ENCODE data around the gene STAG3. TPM values are rescaled to one million over a fixed set of nuclear protein-coding genes. Genes with fewer than 3 reads are reported as not detected.

The STAG3 gene
- total and polyA plus RNA-seq, 2 experiments from 2014 or later = 1.0 to 4.8 TPM

DNA sequence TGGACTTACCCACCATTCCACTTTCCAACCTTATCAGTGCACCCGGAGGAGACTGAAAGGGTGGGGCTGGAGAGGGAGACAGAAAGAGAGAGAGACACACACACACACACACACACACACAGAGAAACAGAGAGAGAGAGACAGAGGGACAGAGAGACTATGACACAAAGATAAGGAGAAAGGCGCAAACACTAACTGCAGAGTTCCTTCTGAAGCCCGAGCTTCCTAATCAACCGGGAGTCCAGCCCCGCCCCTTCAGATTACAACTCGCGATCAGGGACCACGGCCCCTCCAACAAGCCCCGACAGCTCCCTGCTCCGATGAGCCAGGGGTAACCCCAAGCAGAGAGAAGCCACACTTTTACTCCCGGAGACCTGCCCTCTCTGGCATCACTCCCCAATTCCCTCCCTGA is 9.8 kb upstream of the STAG3 start:
- H3K4me3 ChIP-seq = no peak overlapping the region
- no peaks in the 10 kb centered on the region for H3K9me3 ChIP-seq (ENCODE audit: low read depth)
- no peaks in the 10 kb centered on the region for H3K36me3 ChIP-seq (replicated peaks; ENCODE audit: insufficient read depth, low read depth)
- TF ChIP-seq, protein P1, sequence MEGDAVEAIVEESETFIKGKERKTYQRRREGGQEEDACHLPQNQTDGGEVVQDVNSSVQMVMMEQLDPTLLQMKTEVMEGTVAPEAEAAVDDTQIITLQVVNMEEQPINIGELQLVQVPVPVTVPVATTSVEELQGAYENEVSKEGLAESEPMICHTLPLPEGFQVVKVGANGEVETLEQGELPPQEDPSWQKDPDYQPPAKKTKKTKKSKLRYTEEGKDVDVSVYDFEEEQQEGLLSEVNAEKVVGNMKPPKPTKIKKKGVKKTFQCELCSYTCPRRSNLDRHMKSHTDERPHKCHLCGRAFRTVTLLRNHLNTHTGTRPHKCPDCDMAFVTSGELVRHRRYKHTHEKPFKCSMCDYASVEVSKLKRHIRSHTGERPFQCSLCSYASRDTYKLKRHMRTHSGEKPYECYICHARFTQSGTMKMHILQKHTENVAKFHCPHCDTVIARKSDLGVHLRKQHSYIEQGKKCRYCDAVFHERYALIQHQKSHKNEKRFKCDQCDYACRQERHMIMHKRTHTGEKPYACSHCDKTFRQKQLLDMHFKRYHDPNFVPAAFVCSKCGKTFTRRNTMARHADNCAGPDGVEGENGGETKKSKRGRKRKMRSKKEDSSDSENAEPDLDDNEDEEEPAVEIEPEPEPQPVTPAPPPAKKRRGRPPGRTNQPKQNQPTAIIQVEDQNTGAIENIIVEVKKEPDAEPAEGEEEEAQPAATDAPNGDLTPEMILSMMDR (IDR thresholded peaks at IDR 0.05; ENCODE audit: poor library complexity) = no peak
- TF ChIP-seq EZH2phosphoT487 (IDR thresholded peaks at IDR 0.05; ENCODE audit: low read depth, severe bottlenecking, unreplicated experiment) (no peak), EZH2 (IDR thresholded peaks at IDR 0.05; ENCODE audit: borderline replicate concordance) (no peak)
- H3K27ac ChIP-seq = peak overlapping the region; percentile 53
- WGBS (ENCODE audit: low lambda C conversion rate, missing lambda C conversion rate) = 4% methylated on average over 11 of the region's 11 CpGs
- no peaks in the 10 kb centered on the region for H4K20me1 ChIP-seq (ENCODE audit: insufficient read depth, poor library complexity, severe bottlenecking)
- peak overlapping the region; percentile 24 for H2AFZ ChIP-seq
- H3K4me2 ChIP-seq = peak overlapping the region; percentile 73
- no peaks in the 10 kb centered on the region for H3K9me2 ChIP-seq (replicated peaks; ENCODE audit: insufficient read depth)
- H3K4me1 ChIP-seq (ENCODE audit: insufficient read depth) = peaks cover 20% of the 10 kb centered on the region
- DNase-seq (ENCODE audit: low spot score) = peak; percentile 37
- no peaks in the 10 kb centered on the region for H3K79me2 ChIP-seq
- H3K27me3 ChIP-seq = peaks cover 18% of the 10 kb centered on the region

DNA sequence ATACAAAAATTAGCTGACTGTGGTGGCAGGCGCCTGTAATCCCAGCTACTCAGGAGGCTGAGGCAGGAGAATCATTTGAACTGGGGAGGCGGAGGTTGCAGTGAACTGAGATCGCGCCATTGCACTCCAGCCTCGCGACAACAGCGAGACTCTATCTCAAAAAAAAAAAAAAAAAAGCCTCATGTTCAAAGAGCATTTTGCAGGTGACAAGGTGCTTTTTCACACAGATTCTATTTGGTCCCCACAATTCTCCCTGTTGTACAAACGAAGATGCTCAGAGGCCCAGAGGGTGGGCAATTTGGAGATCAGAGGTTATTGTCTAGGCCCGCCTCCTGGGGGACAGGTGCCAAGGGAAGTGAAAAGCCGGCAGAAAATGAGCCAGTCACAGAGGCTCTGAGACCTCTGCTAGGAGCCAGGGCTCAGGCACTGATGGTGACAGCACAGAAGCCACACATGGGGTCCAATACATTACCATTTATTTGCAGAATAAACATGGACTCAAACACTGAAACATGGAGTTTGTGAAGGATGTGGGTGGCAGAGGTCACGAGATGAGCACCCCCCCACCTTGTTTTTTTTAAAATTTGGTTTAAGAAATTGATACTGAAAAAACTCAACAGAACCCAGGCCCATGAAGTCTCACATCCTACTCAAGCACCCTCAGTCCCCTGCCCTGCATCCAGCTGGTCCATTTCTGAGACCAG is 8.4 kb upstream of the STAG3 start:
- peaks cover 18% of the 10 kb centered on the region for H3K27me3 ChIP-seq
- H4K20me1 ChIP-seq (ENCODE audit: insufficient read depth, poor library complexity, severe bottlenecking) = no peaks in the 10 kb centered on the region
- WGBS (ENCODE audit: low lambda C conversion rate, missing lambda C conversion rate) = 88% methylated on average over 11 of the region's 11 CpGs
- H3K4me1 ChIP-seq (ENCODE audit: insufficient read depth) = peaks cover 20% of the 10 kb centered on the region
- no peaks in the 10 kb centered on the region for H3K9me2 ChIP-seq (replicated peaks; ENCODE audit: insufficient read depth)
- no peak for TF ChIP-seq EZH2phosphoT487 (IDR thresholded peaks at IDR 0.05; ENCODE audit: low read depth, severe bottlenecking, unreplicated experiment)
- TF ChIP-seq, protein P1 (IDR thresholded peaks at IDR 0.05; ENCODE audit: poor library complexity) = no peak
- no peak for TF ChIP-seq EZH2 (IDR thresholded peaks at IDR 0.05; ENCODE audit: borderline replicate concordance)
- peak overlapping the region; percentile 53 for H3K27ac ChIP-seq
- H3K79me2 ChIP-seq = no peaks in the 10 kb centered on the region
- no peak for DNase-seq (ENCODE audit: low spot score)
- H3K4me2 ChIP-seq = peak overlapping the region; percentile 73
- H3K4me3 ChIP-seq = no peak overlapping the region
- H2AFZ ChIP-seq = no peak overlapping the region
- no peaks in the 10 kb centered on the region for H3K9me3 ChIP-seq (ENCODE audit: low read depth)
- no peaks in the 10 kb centered on the region for H3K36me3 ChIP-seq (replicated peaks; ENCODE audit: insufficient read depth, low read depth)

DNA sequence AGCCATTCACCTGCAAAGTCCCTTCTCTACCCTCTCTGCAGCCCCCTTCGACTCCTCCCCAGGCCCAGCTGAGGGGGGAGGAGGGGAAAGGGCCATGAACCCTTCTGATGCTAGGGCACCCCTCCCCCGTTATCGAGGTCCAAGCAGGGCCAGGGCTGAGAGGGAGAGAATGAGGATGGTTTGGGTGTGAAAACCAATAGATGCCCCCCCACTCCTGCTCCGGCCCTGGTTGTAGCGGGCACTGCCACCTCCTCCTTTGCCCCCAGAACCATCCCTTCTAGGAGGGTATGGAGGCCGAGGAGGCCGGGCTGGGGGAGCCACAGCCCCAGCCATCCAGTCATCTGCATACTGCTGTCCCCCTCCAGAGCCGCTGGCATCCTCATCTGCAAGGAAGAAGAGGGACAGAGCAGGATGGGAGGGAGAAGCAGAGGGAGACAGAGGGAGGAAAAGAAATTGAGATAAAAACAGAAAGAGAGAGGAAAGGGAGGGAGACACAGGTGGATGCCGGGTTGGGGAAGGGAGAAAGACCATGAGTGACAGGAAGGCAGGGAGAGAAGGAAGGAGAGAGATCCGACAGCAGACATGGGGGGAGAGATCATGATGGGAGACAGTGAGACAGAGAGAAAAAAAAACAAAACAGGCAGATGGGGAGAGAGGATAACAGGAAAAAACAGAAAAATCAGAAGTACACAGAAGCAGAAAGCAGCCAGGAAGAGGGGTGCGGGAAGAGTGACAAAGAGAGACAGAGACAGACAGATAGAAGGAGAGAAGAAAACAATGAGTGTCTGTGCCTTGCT is 7.4 kb upstream of the STAG3 start:
- H3K79me2 ChIP-seq = no peaks in the 10 kb centered on the region
- peaks cover 18% of the 10 kb centered on the region for H3K27me3 ChIP-seq
- H4K20me1 ChIP-seq (ENCODE audit: insufficient read depth, poor library complexity, severe bottlenecking) = no peaks in the 10 kb centered on the region
- WGBS (ENCODE audit: low lambda C conversion rate, missing lambda C conversion rate) = 88% methylated on average over 11 of the region's 11 CpGs
- H3K36me3 ChIP-seq (replicated peaks; ENCODE audit: insufficient read depth, low read depth) = no peaks in the 10 kb centered on the region
- no peak for DNase-seq (ENCODE audit: low spot score)
- no peaks in the 10 kb centered on the region for H3K9me2 ChIP-seq (replicated peaks; ENCODE audit: insufficient read depth)
- no peaks in the 10 kb centered on the region for H3K9me3 ChIP-seq (ENCODE audit: low read depth)
- no peak overlapping the region for H2AFZ ChIP-seq
- no peak overlapping the region for H3K4me3 ChIP-seq
- peaks cover 20% of the 10 kb centered on the region for H3K4me1 ChIP-seq (ENCODE audit: insufficient read depth)
- H3K4me2 ChIP-seq = no peak overlapping the region
- no peak overlapping the region for H3K27ac ChIP-seq
- TF ChIP-seq, protein P1 (IDR thresholded peaks at IDR 0.05; ENCODE audit: poor library complexity) = no peak
- TF ChIP-seq EZH2phosphoT487 (IDR thresholded peaks at IDR 0.05; ENCODE audit: low read depth, severe bottlenecking, unreplicated experiment) (no peak), EZH2 (IDR thresholded peaks at IDR 0.05; ENCODE audit: borderline replicate concordance) (no peak)
